HG02938 (cell line): ENCODE data around the gene ADAMTS17.

ENCODE experiments used
- ATAC-seq: cut with Tn5 transposase; IDR thresholded peaks from one replicate; pipeline ENCODE4 v1.9.1; 2021; ENCODE audit warnings: mild to moderate bottlenecking, moderate library complexity; ENCODE audit not compliant: unreplicated experiment

Gene ADAMTS17

GRCh38 chr15:100341750-100342560 is at the start of gene ADAMTS17:
Gene ADAMTS17, minus strand, starts transcription at chr15:100341975. Its CDS starts 76 bp downstream, at chr15:100341899.
- ATAC-seq = peak; percentile 95

- no peak for ATAC-seq
Measured at GRCh38 chr15:100385300-100386050, 43.7 kb upstream of the ADAMTS17 start.

- no peak for ATAC-seq
Measured at GRCh38 chr15:100384108-100384410, 42.3 kb upstream of the ADAMTS17 start.

- ATAC-seq = no peak
Measured at GRCh38 chr15:100383302-100384107, 41.7 kb upstream of the ADAMTS17 start.

GRCh38 chr15:100373942-100374341 is 32.2 kb upstream of the ADAMTS17 start:
- no peak for ATAC-seq

GRCh38 chr15:100373120-100373896 is 31.5 kb upstream of the ADAMTS17 start:
- ATAC-seq = no peak

- no peak for ATAC-seq
Measured at GRCh38 chr15:100372739-100373119, 31.0 kb upstream of the ADAMTS17 start.

GRCh38 chr15:100355342-100355741 is 13.6 kb upstream of the ADAMTS17 start:
- ATAC-seq = no peak

- no peak for ATAC-seq
Measured at GRCh38 chr15:100353449-100353848, 11.7 kb upstream of the ADAMTS17 start.

GRCh38 chr15:100350434-100351226 is 8.9 kb upstream of the ADAMTS17 start:
- ATAC-seq = no peak

- peak; percentile 94 for ATAC-seq
Measured at GRCh38 chr15:100349696-100350433, 8.1 kb upstream of the ADAMTS17 start.

GRCh38 chr15:100349321-100349695 is 7.5 kb upstream of the ADAMTS17 start:
- ATAC-seq = no peak

GRCh38 chr15:100348578-100348977 is 6.8 kb upstream of the ADAMTS17 start:
- no peak for ATAC-seq

- no peak for ATAC-seq
Measured at GRCh38 chr15:100346866-100347512, 5.2 kb upstream of the ADAMTS17 start.

GRCh38 chr15:100345438-100345837 is 3.7 kb upstream of the ADAMTS17 start:
- no peak for ATAC-seq

GRCh38 chr15:100343251-100343650 is 1.5 kb upstream of the ADAMTS17 start:
- no peak for ATAC-seq

GRCh38 chr15:100341239-100341749 is 481 bp downstream of the ADAMTS17 start:
- ATAC-seq = no peak

- ATAC-seq = no peak
Measured at GRCh38 chr15:100340721-100341238, 995 bp downstream of the ADAMTS17 start.
